ENCODE measurements around the gene RAPGEF3.

RAPGEF3 gene

DNA sequence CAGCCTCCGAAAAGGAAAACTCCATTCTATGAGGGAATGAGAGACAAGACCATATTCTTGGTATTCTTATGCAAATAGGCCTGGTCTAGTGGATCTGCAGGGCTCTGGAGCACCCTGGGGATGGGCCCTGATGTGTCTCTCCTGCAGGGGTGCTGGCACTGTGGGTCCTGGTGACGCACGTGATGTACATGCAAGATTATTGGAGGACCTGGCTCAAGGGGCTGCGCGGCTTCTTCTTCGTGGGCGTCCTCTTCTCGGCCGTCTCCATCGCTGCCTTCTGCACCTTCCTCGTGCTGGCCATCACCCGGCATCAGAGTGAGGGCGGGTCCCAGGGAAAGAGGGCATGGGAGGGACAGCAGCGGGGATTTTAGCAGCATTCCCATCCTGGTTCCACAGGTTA is 20.2 kb upstream of the RAPGEF3 start:
- Histone ChIP-seq H3F3A (ENCODE audit: low read depth) (no peaks in the 10 kb centered on the region; the same call in 1 of the 2 replicates), H3K27me3 (ENCODE audit: insufficient read depth, low read length, poor library complexity, severe bottlenecking) (no peaks in the 10 kb centered on the region), H3K9ac (ENCODE audit: low read depth, low read length, poor library complexity, severe bottlenecking) (no peak overlapping the region), H3K79me2 (ENCODE audit: insufficient read depth, low read length) (peaks cover 7% of the 10 kb centered on the region), H3K4me2 (ENCODE audit: low read depth, low read length, poor library complexity, severe bottlenecking) (no peak overlapping the region), H2AFZ (ENCODE audit: low read length) (no peak overlapping the region), H3K4me1 (ENCODE audit: insufficient read depth, low read length, poor library complexity, severe bottlenecking) (peaks cover 47% of the 10 kb centered on the region), H3K36me3 (ENCODE audit: insufficient read depth, low read length) (peaks cover 19% of the 10 kb centered on the region; the same call in 1 of the 2 replicates), H3K9me3 (ENCODE audit: insufficient read depth, low read depth, low read length) (no peaks in the 10 kb centered on the region), H3K9me2 (replicated peaks; ENCODE audit: low read depth, low read length) (no peaks in the 10 kb centered on the region), H4K20me1 (ENCODE audit: insufficient read depth, low read length, poor library complexity, severe bottlenecking) (peaks cover 5% of the 10 kb centered on the region), H3K4me3 (ENCODE audit: low read length, poor library complexity, severe bottlenecking) (no peak overlapping the region)
- TF ChIP-seq, protein P1, sequence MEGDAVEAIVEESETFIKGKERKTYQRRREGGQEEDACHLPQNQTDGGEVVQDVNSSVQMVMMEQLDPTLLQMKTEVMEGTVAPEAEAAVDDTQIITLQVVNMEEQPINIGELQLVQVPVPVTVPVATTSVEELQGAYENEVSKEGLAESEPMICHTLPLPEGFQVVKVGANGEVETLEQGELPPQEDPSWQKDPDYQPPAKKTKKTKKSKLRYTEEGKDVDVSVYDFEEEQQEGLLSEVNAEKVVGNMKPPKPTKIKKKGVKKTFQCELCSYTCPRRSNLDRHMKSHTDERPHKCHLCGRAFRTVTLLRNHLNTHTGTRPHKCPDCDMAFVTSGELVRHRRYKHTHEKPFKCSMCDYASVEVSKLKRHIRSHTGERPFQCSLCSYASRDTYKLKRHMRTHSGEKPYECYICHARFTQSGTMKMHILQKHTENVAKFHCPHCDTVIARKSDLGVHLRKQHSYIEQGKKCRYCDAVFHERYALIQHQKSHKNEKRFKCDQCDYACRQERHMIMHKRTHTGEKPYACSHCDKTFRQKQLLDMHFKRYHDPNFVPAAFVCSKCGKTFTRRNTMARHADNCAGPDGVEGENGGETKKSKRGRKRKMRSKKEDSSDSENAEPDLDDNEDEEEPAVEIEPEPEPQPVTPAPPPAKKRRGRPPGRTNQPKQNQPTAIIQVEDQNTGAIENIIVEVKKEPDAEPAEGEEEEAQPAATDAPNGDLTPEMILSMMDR (conservative IDR thresholded peaks at IDR 0.05; ENCODE audit: low read length): no peak
- no peak for TF ChIP-seq EZH2phosphoT487 (IDR thresholded peaks at IDR 0.05; ENCODE audit: borderline replicate concordance)

GRCh38 chr12:47777741-47778558 is 19.3 kb upstream of the RAPGEF3 start:
- H3K9me2 ChIP-seq (replicated peaks; ENCODE audit: low read depth, low read length): no peaks in the 10 kb centered on the region
- no peaks in the 10 kb centered on the region; the same call in 1 of the 2 replicates for H3F3A ChIP-seq (ENCODE audit: low read depth)
- H3K9ac ChIP-seq (ENCODE audit: low read depth, low read length, poor library complexity, severe bottlenecking): no peak overlapping the region
- H3K4me3 ChIP-seq (ENCODE audit: low read length, poor library complexity, severe bottlenecking): no peak overlapping the region
- peaks cover 49% of the 10 kb centered on the region for H3K4me1 ChIP-seq (ENCODE audit: insufficient read depth, low read length, poor library complexity, severe bottlenecking)
- H3K79me2 ChIP-seq (ENCODE audit: insufficient read depth, low read length): peaks cover 10% of the 10 kb centered on the region
- peaks cover 10% of the 10 kb centered on the region; the same call in 1 of the 2 replicates for H3K36me3 ChIP-seq (ENCODE audit: insufficient read depth, low read length)
- TF ChIP-seq, protein P1 (conservative IDR thresholded peaks at IDR 0.05; ENCODE audit: low read length): no peak
- TF ChIP-seq EZH2phosphoT487 (IDR thresholded peaks at IDR 0.05; ENCODE audit: borderline replicate concordance): no peak
- peaks cover 5% of the 10 kb centered on the region for H4K20me1 ChIP-seq (ENCODE audit: insufficient read depth, low read length, poor library complexity, severe bottlenecking)
- peak overlapping the region; percentile 27 for H3K4me2 ChIP-seq (ENCODE audit: low read depth, low read length, poor library complexity, severe bottlenecking)
- no peaks in the 10 kb centered on the region for H3K9me3 ChIP-seq (ENCODE audit: insufficient read depth, low read depth, low read length)
- H2AFZ ChIP-seq (ENCODE audit: low read length): no peak overlapping the region
- H3K27me3 ChIP-seq (ENCODE audit: insufficient read depth, low read length, poor library complexity, severe bottlenecking): no peaks in the 10 kb centered on the region

GRCh38 chr12:47777151-47777550 is 18.5 kb upstream of the RAPGEF3 start:
- H3K4me3 ChIP-seq (ENCODE audit: low read length, poor library complexity, severe bottlenecking): no peak overlapping the region
- H4K20me1 ChIP-seq (ENCODE audit: insufficient read depth, low read length, poor library complexity, severe bottlenecking): peaks cover 5% of the 10 kb centered on the region
- peaks cover 4% of the 10 kb centered on the region; the same call in 1 of the 2 replicates for H3K36me3 ChIP-seq (ENCODE audit: insufficient read depth, low read length)
- TF ChIP-seq EZH2phosphoT487 (IDR thresholded peaks at IDR 0.05; ENCODE audit: borderline replicate concordance): no peak
- TF ChIP-seq, protein P1 (conservative IDR thresholded peaks at IDR 0.05; ENCODE audit: low read length): no peak
- peak overlapping the region; percentile 92 for H3K4me2 ChIP-seq (ENCODE audit: low read depth, low read length, poor library complexity, severe bottlenecking)
- peak overlapping the region; percentile 25 for H3K9ac ChIP-seq (ENCODE audit: low read depth, low read length, poor library complexity, severe bottlenecking)
- peaks cover 10% of the 10 kb centered on the region for H3K79me2 ChIP-seq (ENCODE audit: insufficient read depth, low read length)
- no peaks in the 10 kb centered on the region for H3K27me3 ChIP-seq (ENCODE audit: insufficient read depth, low read length, poor library complexity, severe bottlenecking)
- no peaks in the 10 kb centered on the region; the same call in 1 of the 2 replicates for H3F3A ChIP-seq (ENCODE audit: low read depth)
- no peak overlapping the region for H2AFZ ChIP-seq (ENCODE audit: low read length)
- no peaks in the 10 kb centered on the region for H3K9me3 ChIP-seq (ENCODE audit: insufficient read depth, low read depth, low read length)
- H3K4me1 ChIP-seq (ENCODE audit: insufficient read depth, low read length, poor library complexity, severe bottlenecking): peaks cover 49% of the 10 kb centered on the region
- no peaks in the 10 kb centered on the region for H3K9me2 ChIP-seq (replicated peaks; ENCODE audit: low read depth, low read length)
